H1 (cell line): ENCODE measurements around the gene SUV39H2.

Experiments used
- SAP30 ChIP-seq: fragments of 300-600 bp; sonication (generic); IDR thresholded peaks from 2 replicates; pipeline ENCODE4 v1.7.1; 2012; ENCODE audit warnings: low read length, moderate library complexity, mild to moderate bottlenecking, inconsistent platforms; ENCODE audit not compliant: insufficient read depth, insufficient replicate concordance
- SRF ChIP-seq: IDR thresholded peaks from 2 replicates; pipeline ENCODE4 v1.6.1; 2011; ENCODE audit warnings: mild to moderate bottlenecking, low read depth, low read length, moderate library complexity
- YY1 ChIP-seq: IDR thresholded peaks from 2 replicates; pipeline ENCODE4 v1.6.1; 2011; ENCODE audit warnings: low read depth, mild to moderate bottlenecking, low read length
- TF ChIP-seq, protein P1 (sequence below), 3 experiments: IDR thresholded peaks; 1 replicate in 2 of 3; 2 replicates in 1 of 3; pipeline versions ENCODE4 v1.5.1 to v1.6.1; 2011; ENCODE audit warnings: low read length in 3 of 3, mild to moderate bottlenecking in 3 of 3, inconsistent platforms in 2 of 3, low read depth in 1 of 3, moderate library complexity in 1 of 3; ENCODE audit not compliant: insufficient read depth in 1 of 3; ENCODE audit errors: control extremely low read depth in 1 of 3

DNA sequence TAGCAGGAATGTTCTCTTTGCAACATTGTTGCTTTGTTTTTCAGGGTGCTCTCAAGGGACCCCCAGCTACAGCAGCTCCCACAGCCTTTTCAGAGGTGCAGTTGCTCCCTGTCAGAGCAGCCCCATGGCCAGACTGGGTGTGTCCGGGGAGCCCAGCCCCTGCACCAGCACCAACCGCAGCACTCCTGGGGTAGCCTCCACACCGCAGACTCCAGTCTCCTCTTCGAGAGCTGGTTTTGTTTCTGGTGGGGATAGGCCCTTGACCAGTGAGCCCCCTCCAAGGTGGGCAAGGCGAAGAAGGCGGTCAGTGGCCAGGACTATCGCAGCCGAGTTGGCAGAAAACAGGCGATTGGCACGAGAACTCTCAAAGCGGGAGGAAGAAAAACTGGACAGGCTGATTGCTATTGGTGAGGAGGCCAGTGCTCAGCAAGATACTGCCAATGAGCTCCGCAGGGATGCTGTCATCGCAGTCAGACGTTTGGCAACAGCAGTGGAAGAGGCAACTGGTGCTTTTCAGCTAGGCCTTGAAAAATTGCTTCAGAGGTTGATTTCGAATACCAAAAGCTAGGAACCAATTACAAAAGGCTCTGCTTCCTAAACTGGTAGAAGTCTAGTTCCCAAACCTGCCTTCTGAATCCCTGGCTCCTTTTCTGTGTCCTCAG, 35.2 kb upstream of the SUV39H2 start:
- TF ChIP-seq, protein P1, sequence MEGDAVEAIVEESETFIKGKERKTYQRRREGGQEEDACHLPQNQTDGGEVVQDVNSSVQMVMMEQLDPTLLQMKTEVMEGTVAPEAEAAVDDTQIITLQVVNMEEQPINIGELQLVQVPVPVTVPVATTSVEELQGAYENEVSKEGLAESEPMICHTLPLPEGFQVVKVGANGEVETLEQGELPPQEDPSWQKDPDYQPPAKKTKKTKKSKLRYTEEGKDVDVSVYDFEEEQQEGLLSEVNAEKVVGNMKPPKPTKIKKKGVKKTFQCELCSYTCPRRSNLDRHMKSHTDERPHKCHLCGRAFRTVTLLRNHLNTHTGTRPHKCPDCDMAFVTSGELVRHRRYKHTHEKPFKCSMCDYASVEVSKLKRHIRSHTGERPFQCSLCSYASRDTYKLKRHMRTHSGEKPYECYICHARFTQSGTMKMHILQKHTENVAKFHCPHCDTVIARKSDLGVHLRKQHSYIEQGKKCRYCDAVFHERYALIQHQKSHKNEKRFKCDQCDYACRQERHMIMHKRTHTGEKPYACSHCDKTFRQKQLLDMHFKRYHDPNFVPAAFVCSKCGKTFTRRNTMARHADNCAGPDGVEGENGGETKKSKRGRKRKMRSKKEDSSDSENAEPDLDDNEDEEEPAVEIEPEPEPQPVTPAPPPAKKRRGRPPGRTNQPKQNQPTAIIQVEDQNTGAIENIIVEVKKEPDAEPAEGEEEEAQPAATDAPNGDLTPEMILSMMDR (IDR thresholded peaks at IDR 0.05; ENCODE audit: control extremely low read depth in 1 of 3, insufficient read depth in 1 of 3, low read depth in 1 of 3, low read length in 3 of 3): no peak
- TF ChIP-seq YY1: no peak
- TF ChIP-seq SRF: no peak
- no peak for TF ChIP-seq SAP30
